Measurements from ENCODE around the gene OSBPL6.

OSBPL6 gene

DNA sequence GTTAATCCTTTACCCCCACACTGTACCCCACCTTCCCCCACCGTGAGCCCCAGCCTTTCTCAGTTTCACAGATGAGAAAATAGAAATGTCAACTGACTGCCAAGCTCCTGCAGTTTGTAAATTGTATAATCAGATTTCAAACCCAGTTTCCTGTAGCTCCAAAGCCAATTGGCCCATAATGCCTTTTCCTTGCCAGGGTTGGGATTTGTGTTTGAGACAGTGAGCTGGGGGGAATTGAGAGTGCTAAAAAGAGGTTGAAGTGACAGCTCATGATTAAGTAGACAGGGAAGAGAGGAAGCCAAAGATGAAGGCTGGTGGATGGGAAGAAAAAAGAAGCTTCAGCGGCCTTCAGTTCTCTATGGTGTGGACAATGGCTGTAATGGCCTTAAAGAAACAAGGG, 10.7 kb downstream of the OSBPL6 start:
- no peak for TF ChIP-seq BACH2 (CRISPR knock-in tag; IDR thresholded peaks at IDR 0.05; ENCODE audit: borderline replicate concordance)
- TF ChIP-seq, protein P1, sequence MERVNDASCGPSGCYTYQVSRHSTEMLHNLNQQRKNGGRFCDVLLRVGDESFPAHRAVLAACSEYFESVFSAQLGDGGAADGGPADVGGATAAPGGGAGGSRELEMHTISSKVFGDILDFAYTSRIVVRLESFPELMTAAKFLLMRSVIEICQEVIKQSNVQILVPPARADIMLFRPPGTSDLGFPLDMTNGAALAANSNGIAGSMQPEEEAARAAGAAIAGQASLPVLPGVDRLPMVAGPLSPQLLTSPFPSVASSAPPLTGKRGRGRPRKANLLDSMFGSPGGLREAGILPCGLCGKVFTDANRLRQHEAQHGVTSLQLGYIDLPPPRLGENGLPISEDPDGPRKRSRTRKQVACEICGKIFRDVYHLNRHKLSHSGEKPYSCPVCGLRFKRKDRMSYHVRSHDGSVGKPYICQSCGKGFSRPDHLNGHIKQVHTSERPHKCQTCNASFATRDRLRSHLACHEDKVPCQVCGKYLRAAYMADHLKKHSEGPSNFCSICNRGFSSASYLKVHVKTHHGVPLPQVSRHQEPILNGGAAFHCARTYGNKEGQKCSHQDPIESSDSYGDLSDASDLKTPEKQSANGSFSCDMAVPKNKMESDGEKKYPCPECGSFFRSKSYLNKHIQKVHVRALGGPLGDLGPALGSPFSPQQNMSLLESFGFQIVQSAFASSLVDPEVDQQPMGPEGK (CRISPR knock-in tag; IDR thresholded peaks at IDR 0.05; ENCODE audit: borderline replicate concordance), result no peak
- TF ChIP-seq TCF4 (CRISPR knock-in tag; IDR thresholded peaks at IDR 0.05; ENCODE audit: borderline replicate concordance), result no peak
- TF ChIP-seq GLIS3 (CRISPR knock-in tag; IDR thresholded peaks at IDR 0.05), result no peak
- TF ChIP-seq ZFP30 (CRISPR knock-in tag; IDR thresholded peaks at IDR 0.05), result no peak
- TF ChIP-seq ZNF8 (CRISPR knock-in tag; IDR thresholded peaks at IDR 0.05), result no peak
- TF ChIP-seq OSR1 (CRISPR knock-in tag; IDR thresholded peaks at IDR 0.05), result no peak
- TF ChIP-seq PPARA (CRISPR knock-in tag; IDR thresholded peaks at IDR 0.05; ENCODE audit: borderline replicate concordance), result no peak
- no peak for TF ChIP-seq ZFP3 (CRISPR knock-in tag; IDR thresholded peaks at IDR 0.05)
- TF ChIP-seq, protein P2, sequence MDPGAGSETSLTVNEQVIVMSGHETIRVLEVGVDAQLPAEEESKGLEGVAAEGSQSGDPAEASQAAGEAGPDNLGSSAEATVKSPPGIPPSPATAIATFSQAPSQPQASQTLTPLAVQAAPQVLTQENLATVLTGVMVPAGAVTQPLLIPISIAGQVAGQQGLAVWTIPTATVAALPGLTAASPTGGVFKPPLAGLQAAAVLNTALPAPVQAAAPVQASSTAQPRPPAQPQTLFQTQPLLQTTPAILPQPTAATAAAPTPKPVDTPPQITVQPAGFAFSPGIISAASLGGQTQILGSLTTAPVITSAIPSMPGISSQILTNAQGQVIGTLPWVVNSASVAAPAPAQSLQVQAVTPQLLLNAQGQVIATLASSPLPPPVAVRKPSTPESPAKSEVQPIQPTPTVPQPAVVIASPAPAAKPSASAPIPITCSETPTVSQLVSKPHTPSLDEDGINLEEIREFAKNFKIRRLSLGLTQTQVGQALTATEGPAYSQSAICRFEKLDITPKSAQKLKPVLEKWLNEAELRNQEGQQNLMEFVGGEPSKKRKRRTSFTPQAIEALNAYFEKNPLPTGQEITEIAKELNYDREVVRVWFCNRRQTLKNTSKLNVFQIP (CRISPR knock-in tag; IDR thresholded peaks at IDR 0.05; ENCODE audit: borderline replicate concordance, low read depth), result no peak
- no peak for TF ChIP-seq ZC3H10 (CRISPR knock-in tag; IDR thresholded peaks at IDR 0.05)
- TF ChIP-seq, protein P3, sequence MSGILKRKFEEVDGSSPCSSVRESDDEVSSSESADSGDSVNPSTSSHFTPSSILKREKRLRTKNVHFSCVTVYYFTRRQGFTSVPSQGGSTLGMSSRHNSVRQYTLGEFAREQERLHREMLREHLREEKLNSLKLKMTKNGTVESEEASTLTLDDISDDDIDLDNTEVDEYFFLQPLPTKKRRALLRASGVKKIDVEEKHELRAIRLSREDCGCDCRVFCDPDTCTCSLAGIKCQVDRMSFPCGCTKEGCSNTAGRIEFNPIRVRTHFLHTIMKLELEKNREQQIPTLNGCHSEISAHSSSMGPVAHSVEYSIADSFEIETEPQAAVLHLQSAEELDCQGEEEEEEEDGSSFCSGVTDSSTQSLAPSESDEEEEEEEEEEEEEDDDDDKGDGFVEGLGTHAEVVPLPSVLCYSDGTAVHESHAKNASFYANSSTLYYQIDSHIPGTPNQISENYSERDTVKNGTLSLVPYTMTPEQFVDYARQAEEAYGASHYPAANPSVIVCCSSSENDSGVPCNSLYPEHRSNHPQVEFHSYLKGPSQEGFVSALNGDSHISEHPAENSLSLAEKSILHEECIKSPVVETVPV (CRISPR knock-in tag; IDR thresholded peaks at IDR 0.05), result no peak
- TF ChIP-seq ESRRG (CRISPR knock-in tag; IDR thresholded peaks at IDR 0.05), result no peak
- no peak for TF ChIP-seq ZNF565 (CRISPR knock-in tag; conservative IDR thresholded peaks at IDR 0.05; ENCODE audit: low read depth)
- no peak for ATAC-seq

DNA sequence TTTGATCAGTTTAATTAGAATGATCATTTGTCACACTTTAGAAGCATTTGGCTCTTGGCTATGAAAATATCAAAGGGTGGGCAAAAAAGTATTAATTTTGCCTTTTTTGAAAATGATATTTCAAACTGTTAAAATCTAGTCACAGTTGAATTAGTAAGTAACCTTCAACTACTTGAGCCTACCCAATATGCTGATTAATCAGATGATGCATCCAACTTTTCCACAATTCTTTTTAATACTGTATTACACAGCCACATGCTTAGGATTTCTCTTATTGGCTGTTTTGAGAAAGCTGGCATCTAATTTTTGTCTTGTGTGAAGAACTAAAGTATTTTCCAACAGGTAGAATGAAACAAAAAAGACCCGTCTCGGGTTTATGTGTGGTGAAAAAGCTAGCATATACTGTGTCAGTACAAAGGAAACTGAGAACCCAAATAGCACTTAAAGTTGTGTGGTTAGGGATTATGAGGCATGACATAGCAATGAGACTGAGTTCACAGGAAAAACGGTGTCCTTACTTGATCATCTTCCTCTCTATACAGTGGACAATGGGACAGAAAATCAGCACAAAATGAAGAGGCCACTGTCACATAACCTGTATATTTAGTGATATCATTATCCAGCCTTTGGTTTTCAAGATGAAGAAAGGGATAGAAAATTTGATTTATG, 11.7 kb downstream of the OSBPL6 start:
- TF ChIP-seq, protein P1 (CRISPR knock-in tag; IDR thresholded peaks at IDR 0.05; ENCODE audit: borderline replicate concordance), result no peak
- no peak for TF ChIP-seq RARB (CRISPR knock-in tag; IDR thresholded peaks at IDR 0.05)
- no peak for TF ChIP-seq ESRRG (CRISPR knock-in tag; IDR thresholded peaks at IDR 0.05)
- TF ChIP-seq ZFP30 (CRISPR knock-in tag; IDR thresholded peaks at IDR 0.05), result no peak
- TF ChIP-seq GLIS3 (CRISPR knock-in tag; IDR thresholded peaks at IDR 0.05), result no peak
- TF ChIP-seq ZFP3 (CRISPR knock-in tag; IDR thresholded peaks at IDR 0.05), result no peak
- no peak for TF ChIP-seq ARNTL (CRISPR knock-in tag; IDR thresholded peaks at IDR 0.05; ENCODE audit: borderline replicate concordance, low read depth)
- TF ChIP-seq, protein P4, sequence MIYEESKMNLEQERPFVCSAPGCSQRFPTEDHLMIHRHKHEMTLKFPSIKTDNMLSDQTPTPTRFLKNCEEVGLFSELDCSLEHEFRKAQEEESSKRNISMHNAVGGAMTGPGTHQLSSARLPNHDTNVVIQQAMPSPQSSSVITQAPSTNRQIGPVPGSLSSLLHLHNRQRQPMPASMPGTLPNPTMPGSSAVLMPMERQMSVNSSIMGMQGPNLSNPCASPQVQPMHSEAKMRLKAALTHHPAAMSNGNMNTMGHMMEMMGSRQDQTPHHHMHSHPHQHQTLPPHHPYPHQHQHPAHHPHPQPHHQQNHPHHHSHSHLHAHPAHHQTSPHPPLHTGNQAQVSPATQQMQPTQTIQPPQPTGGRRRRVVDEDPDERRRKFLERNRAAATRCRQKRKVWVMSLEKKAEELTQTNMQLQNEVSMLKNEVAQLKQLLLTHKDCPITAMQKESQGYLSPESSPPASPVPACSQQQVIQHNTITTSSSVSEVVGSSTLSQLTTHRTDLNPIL (CRISPR knock-in tag; IDR thresholded peaks at IDR 0.05; ENCODE audit: low read depth), result no peak
- TF ChIP-seq ZC3H10 (CRISPR knock-in tag; IDR thresholded peaks at IDR 0.05), result no peak
- TF ChIP-seq ZNF565 (CRISPR knock-in tag; conservative IDR thresholded peaks at IDR 0.05; ENCODE audit: low read depth), result no peak
- no peak for TF ChIP-seq OSR1 (CRISPR knock-in tag; IDR thresholded peaks at IDR 0.05)
- no peak for TF ChIP-seq CSDC2 (CRISPR knock-in tag; IDR thresholded peaks at IDR 0.05)
- TF ChIP-seq PPARA (CRISPR knock-in tag; IDR thresholded peaks at IDR 0.05; ENCODE audit: borderline replicate concordance), result no peak
- TF ChIP-seq ZNF70 (CRISPR knock-in tag; IDR thresholded peaks at IDR 0.05), result no peak
- TF ChIP-seq BACH2 (CRISPR knock-in tag; IDR thresholded peaks at IDR 0.05; ENCODE audit: borderline replicate concordance), result no peak
- peak; percentile 85 for ATAC-seq

DNA sequence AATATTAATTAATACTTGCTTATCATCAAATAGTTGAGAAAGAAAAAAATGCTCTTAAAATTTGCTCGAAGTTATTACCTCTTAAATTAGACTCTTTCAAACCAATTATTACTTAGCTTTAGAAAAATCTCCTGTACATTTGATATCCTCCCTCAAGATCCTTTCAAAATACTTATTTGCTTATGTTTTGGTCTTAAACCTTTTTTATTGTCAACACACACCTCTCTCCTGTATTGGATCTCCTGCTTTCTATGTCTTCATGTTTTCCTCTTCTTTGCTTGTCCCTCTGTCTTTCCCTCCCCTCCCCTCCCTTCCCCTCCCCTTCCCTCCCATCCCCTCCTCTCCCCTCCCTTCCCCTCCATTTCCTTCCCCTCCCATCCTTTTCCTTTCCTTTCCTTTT, 14.0 kb downstream of the OSBPL6 start:
- no peak for ATAC-seq
- TF ChIP-seq ZNF565 (CRISPR knock-in tag; conservative IDR thresholded peaks at IDR 0.05; ENCODE audit: low read depth) (no peak), ZC3H10 (CRISPR knock-in tag; IDR thresholded peaks at IDR 0.05) (no peak), BACH2 (CRISPR knock-in tag; IDR thresholded peaks at IDR 0.05; ENCODE audit: borderline replicate concordance) (no peak), ZNF8 (CRISPR knock-in tag; IDR thresholded peaks at IDR 0.05) (no peak), ZFP30 (CRISPR knock-in tag; IDR thresholded peaks at IDR 0.05) (no peak), ISL1 (CRISPR knock-in tag; IDR thresholded peaks at IDR 0.05) (no peak), SNAI2 (CRISPR knock-in tag; IDR thresholded peaks at IDR 0.05) (no peak)
- TF ChIP-seq, protein P1 (CRISPR knock-in tag; IDR thresholded peaks at IDR 0.05; ENCODE audit: borderline replicate concordance), result no peak
- TF ChIP-seq, protein P5, sequence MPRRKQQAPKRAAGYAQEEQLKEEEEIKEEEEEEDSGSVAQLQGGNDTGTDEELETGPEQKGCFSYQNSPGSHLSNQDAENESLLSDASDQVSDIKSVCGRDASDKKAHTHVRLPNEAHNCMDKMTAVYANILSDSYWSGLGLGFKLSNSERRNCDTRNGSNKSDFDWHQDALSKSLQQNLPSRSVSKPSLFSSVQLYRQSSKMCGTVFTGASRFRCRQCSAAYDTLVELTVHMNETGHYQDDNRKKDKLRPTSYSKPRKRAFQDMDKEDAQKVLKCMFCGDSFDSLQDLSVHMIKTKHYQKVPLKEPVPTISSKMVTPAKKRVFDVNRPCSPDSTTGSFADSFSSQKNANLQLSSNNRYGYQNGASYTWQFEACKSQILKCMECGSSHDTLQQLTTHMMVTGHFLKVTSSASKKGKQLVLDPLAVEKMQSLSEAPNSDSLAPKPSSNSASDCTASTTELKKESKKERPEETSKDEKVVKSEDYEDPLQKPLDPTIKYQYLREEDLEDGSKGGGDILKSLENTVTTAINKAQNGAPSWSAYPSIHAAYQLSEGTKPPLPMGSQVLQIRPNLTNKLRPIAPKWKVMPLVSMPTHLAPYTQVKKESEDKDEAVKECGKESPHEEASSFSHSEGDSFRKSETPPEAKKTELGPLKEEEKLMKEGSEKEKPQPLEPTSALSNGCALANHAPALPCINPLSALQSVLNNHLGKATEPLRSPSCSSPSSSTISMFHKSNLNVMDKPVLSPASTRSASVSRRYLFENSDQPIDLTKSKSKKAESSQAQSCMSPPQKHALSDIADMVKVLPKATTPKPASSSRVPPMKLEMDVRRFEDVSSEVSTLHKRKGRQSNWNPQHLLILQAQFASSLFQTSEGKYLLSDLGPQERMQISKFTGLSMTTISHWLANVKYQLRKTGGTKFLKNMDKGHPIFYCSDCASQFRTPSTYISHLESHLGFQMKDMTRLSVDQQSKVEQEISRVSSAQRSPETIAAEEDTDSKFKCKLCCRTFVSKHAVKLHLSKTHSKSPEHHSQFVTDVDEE (CRISPR knock-in tag; IDR thresholded peaks at IDR 0.05), result no peak
